Lung (tissue), 12 donors: ENCODE results near the gene ADAD2. TPM values are rescaled to one million over a fixed set of nuclear protein-coding genes. Genes with fewer than 3 reads are reported as not detected.

Experiments
- ATAC-seq: fragments of 200-7000 bp; cut with Tn5 transposase; one replicate; pipeline ENCODE4 v1.9.1; 2020; ENCODE audit warnings: moderate number of reproducible peaks; ENCODE audit not compliant: insufficient read depth, low FRiP score
- DNase-seq, 3 donors: peaks; one replicate each; pipeline ENCODE4 v3.0.0-alpha.2; 2013 to 2017
- H3K27ac ChIP-seq, 2 donors: one replicate each; pipeline ENCODE4 v1.5.1; 2013; ENCODE audit warnings: mild to moderate bottlenecking in 2 of 2, moderate library complexity in 2 of 2, control low read depth in 1 of 2, inconsistent platforms in 1 of 2, low read depth in 1 of 2, low read length in 1 of 2
- H3K27me3 ChIP-seq, 3 donors: one replicate each; pipeline ENCODE4 v1.5.1; 2013; ENCODE audit warnings: low read length in 2 of 3; ENCODE audit not compliant: control insufficient read depth in 3 of 3, insufficient read depth in 3 of 3
- H3K36me3 ChIP-seq, 4 donors: one replicate each; pipeline ENCODE4 v1.5.1; 2013; ENCODE audit warnings: low read length in 4 of 4, mild to moderate bottlenecking in 1 of 4, moderate library complexity in 1 of 4; ENCODE audit not compliant: control insufficient read depth in 4 of 4, insufficient read depth in 4 of 4
- H3K4me1 ChIP-seq, 5 donors: one replicate each; pipeline ENCODE4 v1.5.1; 2013; ENCODE audit warnings: low read length in 5 of 5, mild to moderate bottlenecking in 2 of 5, moderate library complexity in 1 of 5; ENCODE audit not compliant: control insufficient read depth in 5 of 5, insufficient read depth in 5 of 5
- H3K4me3 ChIP-seq: one replicate; pipeline ENCODE4 v1.5.1; 2013; ENCODE audit warnings: mild to moderate bottlenecking, control low read depth, moderate library complexity
- H3K9ac ChIP-seq, 2 donors: one replicate each; pipeline ENCODE4 v1.5.1; 2013; ENCODE audit warnings: low read length in 2 of 2, control low read depth in 1 of 2; ENCODE audit not compliant: insufficient read depth in 1 of 2
- H3K9me3 ChIP-seq, 4 donors: one replicate each; pipeline ENCODE4 v1.5.1; 2013; ENCODE audit warnings: low read length in 3 of 4, mild to moderate bottlenecking in 1 of 4, moderate library complexity in 1 of 4; ENCODE audit not compliant: control insufficient read depth in 4 of 4, insufficient read depth in 3 of 4
- WGBS, 2 donors: extraction: QIAGEN DNeasy Blood & Tissue Kit; methylation state at CpG; one replicate each; pipeline ENCODE4 v1.1.7; 2013; 5-methylcytosine and 5-hydroxymethylcytosine counted together
- polyA plus RNA-seq, 2 donors: library from polyadenylated mRNA; stranded (reverse); fragments of 200-250 nt; gene quantifications; one replicate each; pipeline ENCODE4 v1.2.1, GENCODE V29; 2013
- total RNA-seq, 2 donors: library from RNA; depleted of rRNA in 1 of 2; stranded (reverse); fragments of >200 nt in 1 of 2; gene quantifications; one replicate each; pipeline ENCODE4 v1.2.1, GENCODE V29; 2014 to 2021
- TF ChIP-seq, protein P1 (sequence below): IDR thresholded peaks from 2 replicates; pipeline ENCODE4 v1.5.1; 2012; ENCODE audit warnings: mild to moderate bottlenecking; ENCODE audit errors: control extremely low read depth, extremely low read depth
- donor health status: control.
- donor health status: control.
- donor health status: Bipolar disorder and iron deficiency.
- donor health status: healthy.
- donor health status: DM: yes; HTN: yes; CAD: no.

The ADAD2 gene
- total and polyA plus RNA-seq, 4 donors: 0.06 to 0.83 (median 0.42) TPM

DNA sequence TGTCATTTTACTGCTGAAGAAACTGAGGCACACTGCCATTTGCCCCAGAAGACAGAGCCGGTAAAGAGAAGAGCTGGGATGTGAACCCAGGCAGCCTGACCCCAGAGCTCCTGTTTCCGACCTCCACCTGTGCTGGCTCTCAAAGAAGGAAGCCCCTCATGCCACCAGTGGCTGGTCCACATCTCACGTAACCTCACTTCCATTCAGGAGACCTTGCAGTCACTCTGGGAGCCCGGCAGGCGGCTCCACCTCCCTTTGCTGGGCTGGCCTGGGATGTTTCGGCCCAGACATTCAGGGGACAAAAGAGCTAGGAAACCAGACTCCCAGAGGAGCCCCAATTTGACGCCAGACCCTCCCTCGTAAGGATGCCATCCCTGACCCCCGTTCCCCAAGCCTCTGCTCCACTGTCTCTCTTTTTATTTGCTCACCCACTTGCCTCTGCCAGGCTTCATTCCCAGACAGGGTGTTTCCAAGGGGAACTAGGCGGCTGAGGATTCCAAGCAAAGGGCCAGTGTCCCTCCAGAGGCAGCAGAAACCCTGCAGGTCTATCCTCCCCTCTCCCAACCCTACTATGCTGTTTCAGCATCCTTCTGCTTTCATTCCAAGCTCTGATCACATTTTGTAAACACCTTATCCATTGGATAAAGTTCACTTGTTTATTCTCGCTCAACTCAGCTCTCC is 6.9 kb upstream of the ADAD2 start:
- DNase-seq: no peak
- no peak for ATAC-seq
- peaks cover under 1 to 45% (median 19%) of the 10 kb centered on the region in 4 donors for H3K36me3 ChIP-seq
- peak overlapping the region; percentile 12 to 27 for H3K27ac ChIP-seq
- peaks cover 0 to 12% (median 0%) of the 10 kb centered on the region in 5 donors for H3K4me1 ChIP-seq
- 79 to 87% methylated on average over 11 of the region's 11 CpGs for WGBS, 2 donors
- H3K9ac ChIP-seq: no peak overlapping the region
- no peaks in the 10 kb centered on the region for H3K9me3 ChIP-seq
- H3K27me3 ChIP-seq: no peaks in the 10 kb centered on the region
- TF ChIP-seq, protein P1, sequence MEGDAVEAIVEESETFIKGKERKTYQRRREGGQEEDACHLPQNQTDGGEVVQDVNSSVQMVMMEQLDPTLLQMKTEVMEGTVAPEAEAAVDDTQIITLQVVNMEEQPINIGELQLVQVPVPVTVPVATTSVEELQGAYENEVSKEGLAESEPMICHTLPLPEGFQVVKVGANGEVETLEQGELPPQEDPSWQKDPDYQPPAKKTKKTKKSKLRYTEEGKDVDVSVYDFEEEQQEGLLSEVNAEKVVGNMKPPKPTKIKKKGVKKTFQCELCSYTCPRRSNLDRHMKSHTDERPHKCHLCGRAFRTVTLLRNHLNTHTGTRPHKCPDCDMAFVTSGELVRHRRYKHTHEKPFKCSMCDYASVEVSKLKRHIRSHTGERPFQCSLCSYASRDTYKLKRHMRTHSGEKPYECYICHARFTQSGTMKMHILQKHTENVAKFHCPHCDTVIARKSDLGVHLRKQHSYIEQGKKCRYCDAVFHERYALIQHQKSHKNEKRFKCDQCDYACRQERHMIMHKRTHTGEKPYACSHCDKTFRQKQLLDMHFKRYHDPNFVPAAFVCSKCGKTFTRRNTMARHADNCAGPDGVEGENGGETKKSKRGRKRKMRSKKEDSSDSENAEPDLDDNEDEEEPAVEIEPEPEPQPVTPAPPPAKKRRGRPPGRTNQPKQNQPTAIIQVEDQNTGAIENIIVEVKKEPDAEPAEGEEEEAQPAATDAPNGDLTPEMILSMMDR: no peak
- H3K4me3 ChIP-seq: no peak overlapping the region

DNA sequence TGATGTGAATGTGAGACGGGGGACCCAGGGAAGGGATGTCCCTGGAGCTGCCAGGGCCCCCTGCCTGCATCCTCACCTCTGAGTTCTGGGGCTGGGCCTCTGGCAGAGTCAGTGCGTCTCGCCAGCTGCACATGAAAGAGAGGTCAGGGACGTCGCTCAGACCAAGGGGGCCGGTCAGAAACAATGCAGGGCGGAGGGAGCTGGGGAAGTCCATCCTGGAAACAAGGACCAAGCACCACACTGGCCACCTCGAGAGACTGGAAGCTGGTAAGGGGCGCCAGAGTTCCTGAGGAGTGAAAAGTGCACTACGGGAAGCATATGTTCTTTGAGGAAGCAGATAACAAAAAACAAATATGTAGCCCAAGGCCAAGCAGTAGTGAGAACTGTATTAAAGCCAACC is 6.2 kb upstream of the ADAD2 start:
- H3K36me3 ChIP-seq: peaks cover 0 to 38% (median 17%) of the 10 kb centered on the region in 4 donors
- H3K27me3 ChIP-seq: no peaks in the 10 kb centered on the region
- H3K27ac ChIP-seq: peak overlapping the region; percentile 14 to 27
- peak overlapping the region in 1 of 2 donors; percentile 28 for H3K9ac ChIP-seq
- TF ChIP-seq, protein P1: no peak
- H3K9me3 ChIP-seq: no peaks in the 10 kb centered on the region
- ATAC-seq (no peak), DNase-seq (peak in 2 of 3 donors; percentile 9 to 34)
- no peak overlapping the region for H3K4me3 ChIP-seq
- 71 to 87% methylated on average over 10 of the region's 10 CpGs for WGBS, 2 donors
- H3K4me1 ChIP-seq: peaks cover 0 to 12% (median 0%) of the 10 kb centered on the region in 5 donors

DNA sequence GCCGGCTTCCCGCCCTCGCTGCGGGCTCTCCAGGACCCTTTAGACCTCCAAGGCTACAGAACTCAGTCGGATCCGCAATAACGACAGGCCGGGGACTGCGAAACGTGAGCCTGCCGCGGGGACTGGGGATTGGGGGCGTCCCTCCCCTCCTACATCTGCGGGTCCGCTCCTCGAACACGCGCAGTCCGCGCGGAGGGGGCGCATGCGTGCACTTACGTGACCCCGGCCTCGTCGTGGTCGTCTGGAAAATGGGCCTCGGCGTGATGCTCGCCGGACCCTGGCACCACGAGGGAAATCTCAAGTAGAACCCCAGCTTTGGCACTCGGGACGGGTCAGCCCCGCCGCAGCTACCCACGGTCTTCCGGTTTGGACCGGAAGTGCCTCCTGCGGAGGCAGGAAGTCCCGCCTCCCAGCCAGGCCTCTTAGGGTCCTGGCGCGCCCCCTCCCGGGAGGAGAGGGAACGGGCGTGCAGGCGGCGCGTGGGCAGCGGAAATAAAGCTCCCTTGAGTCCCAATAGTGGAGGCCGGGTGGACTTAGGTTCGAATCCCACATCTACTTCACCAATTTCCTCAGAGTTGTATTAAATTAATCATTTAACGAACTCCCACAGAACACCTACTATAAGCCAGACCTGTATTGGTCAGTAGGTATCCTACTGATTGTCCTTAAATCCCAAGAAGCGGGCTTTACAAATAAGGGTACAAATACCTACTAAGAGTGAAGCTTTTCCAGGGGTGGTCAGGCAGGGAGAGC is 4.1 kb upstream of the ADAD2 start, which contains the start of gene TAF1C:
Gene TAF1C (minus strand): TSS at position 373 of the 753 bp plus-strand sequence. CDS start 2,069 bp downstream, outside the sequence.
- 2% methylated on average over 54 to 55 of the region's 55 CpGs for WGBS, 2 donors
- peak within 1 kb of the TSS; percentile 84 to 86 for H3K27ac ChIP-seq
- TF ChIP-seq, protein P1: peak; percentile 87
- no peaks in the 10 kb centered on the region for H3K27me3 ChIP-seq
- no peaks in the 10 kb centered on the region for H3K9me3 ChIP-seq
- ATAC-seq (peak; percentile 97), DNase-seq (peak; percentile 92 to 96 (median 94))
- peak within 1 kb of the TSS; percentile 26 to 34 for H3K9ac ChIP-seq
- H3K36me3 ChIP-seq: peaks cover 0 to 18% (median 11%) of the 10 kb centered on the region in 4 donors
- H3K4me3 ChIP-seq: peak within 1 kb of the TSS; percentile 98
- H3K4me1 ChIP-seq: peaks cover 0 to 12% (median 0%) of the 10 kb centered on the region in 5 donors
